ENCODE results near the gene KDM1A.

KDM1A gene

GRCh38 chr1:23114424-23115079, 95.3 kb downstream of the KDM1A start:
- TF ChIP-seq, protein P1, sequence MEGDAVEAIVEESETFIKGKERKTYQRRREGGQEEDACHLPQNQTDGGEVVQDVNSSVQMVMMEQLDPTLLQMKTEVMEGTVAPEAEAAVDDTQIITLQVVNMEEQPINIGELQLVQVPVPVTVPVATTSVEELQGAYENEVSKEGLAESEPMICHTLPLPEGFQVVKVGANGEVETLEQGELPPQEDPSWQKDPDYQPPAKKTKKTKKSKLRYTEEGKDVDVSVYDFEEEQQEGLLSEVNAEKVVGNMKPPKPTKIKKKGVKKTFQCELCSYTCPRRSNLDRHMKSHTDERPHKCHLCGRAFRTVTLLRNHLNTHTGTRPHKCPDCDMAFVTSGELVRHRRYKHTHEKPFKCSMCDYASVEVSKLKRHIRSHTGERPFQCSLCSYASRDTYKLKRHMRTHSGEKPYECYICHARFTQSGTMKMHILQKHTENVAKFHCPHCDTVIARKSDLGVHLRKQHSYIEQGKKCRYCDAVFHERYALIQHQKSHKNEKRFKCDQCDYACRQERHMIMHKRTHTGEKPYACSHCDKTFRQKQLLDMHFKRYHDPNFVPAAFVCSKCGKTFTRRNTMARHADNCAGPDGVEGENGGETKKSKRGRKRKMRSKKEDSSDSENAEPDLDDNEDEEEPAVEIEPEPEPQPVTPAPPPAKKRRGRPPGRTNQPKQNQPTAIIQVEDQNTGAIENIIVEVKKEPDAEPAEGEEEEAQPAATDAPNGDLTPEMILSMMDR (IDR thresholded peaks at IDR 0.05; ENCODE audit: low read depth, low read length, missing control alignments) = no peak
- H3K4me3 ChIP-seq (ENCODE audit: low read depth, low read length) = no peak overlapping the region
- in situ Hi-C loops (cut with HindIII; ENCODE audit: low sequenced_read_pairs) = no loop called here
- no peak for DNase-seq (ENCODE audit: low read depth)

GRCh38 chr1:23116216-23116836, 97.1 kb downstream of the KDM1A start:
- H3K4me3 ChIP-seq (ENCODE audit: low read depth, low read length) = no peak overlapping the region
- in situ Hi-C loops (cut with HindIII; ENCODE audit: low sequenced_read_pairs) = no loop called here
- DNase-seq (ENCODE audit: low read depth) = no peak
- TF ChIP-seq, protein P1 (IDR thresholded peaks at IDR 0.05; ENCODE audit: low read depth, low read length, missing control alignments) = no peak

GRCh38 chr1:23116921-23117699, 97.8 kb downstream of the KDM1A start:
- no peak overlapping the region for H3K4me3 ChIP-seq (ENCODE audit: low read depth, low read length)
- no peak for DNase-seq (ENCODE audit: low read depth)
- TF ChIP-seq, protein P1 (IDR thresholded peaks at IDR 0.05; ENCODE audit: low read depth, low read length, missing control alignments) = no peak
- in situ Hi-C loops (cut with HindIII; ENCODE audit: low sequenced_read_pairs) = no loop called here

DNA sequence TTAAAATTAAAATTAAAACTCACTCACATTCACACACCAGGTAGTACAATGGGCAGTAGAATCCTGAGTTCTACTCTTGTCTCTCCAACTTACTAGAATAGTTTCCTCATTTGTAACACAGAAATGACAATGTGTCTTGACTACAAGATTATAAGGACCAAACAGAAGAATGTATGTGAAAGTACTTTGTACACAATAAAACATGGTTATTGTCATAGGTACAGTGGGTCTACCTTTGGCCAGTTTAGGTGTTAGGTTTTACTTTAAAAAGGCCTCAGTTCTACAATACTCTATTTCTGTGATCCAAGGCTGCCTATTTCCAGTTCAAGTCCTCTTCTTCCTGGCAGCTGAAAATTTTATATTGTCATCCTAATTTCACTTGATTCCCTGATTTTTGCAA, 99.1 kb downstream of the KDM1A start:
- in situ Hi-C loops (cut with HindIII; ENCODE audit: low sequenced_read_pairs) = no loop called here
- TF ChIP-seq, protein P1 (IDR thresholded peaks at IDR 0.05; ENCODE audit: low read depth, low read length, missing control alignments) = no peak
- DNase-seq (ENCODE audit: low read depth) = no peak
- H3K4me3 ChIP-seq (ENCODE audit: low read depth, low read length) = no peak overlapping the region

GRCh38 chr1:23118957-23119792, 99.9 kb downstream of the KDM1A start:
- in situ Hi-C loops (cut with HindIII; ENCODE audit: low sequenced_read_pairs) = no loop called here
- TF ChIP-seq, protein P1 (IDR thresholded peaks at IDR 0.05; ENCODE audit: low read depth, low read length, missing control alignments) = no peak
- no peak for DNase-seq (ENCODE audit: low read depth)
- no peak overlapping the region for H3K4me3 ChIP-seq (ENCODE audit: low read depth, low read length)

GRCh38 chr1:23120383-23120782, 101.1 kb downstream of the KDM1A start:
- in situ Hi-C loops (cut with HindIII; ENCODE audit: low sequenced_read_pairs) = no loop called here
- DNase-seq (ENCODE audit: low read depth) = no peak
- TF ChIP-seq, protein P1 (IDR thresholded peaks at IDR 0.05; ENCODE audit: low read depth, low read length, missing control alignments) = no peak
- H3K4me3 ChIP-seq (ENCODE audit: low read depth, low read length) = no peak overlapping the region
